A673 (cell line): ENCODE results near the gene APBA3.

Source experiments
- CTCF ChIP-seq: fragments of 300-800, 200-600 bp; sonication (generic); conservative IDR thresholded peaks from 2 replicates; pipeline ENCODE4 v1.5.1; 2017; ENCODE audit warnings: low read depth, mild to moderate bottlenecking, antibody characterized with exemption, low read length, moderate library complexity, mixed read lengths
- EZH2 ChIP-seq: fragments of 200-600 bp; sonication (generic); IDR thresholded peaks from 2 replicates; pipeline ENCODE4 v1.6.1; 2017; ENCODE audit warnings: borderline replicate concordance, low read depth, mild to moderate bottlenecking, mixed read lengths, antibody characterized with exemption, low read length; ENCODE audit not compliant: poor library complexity, severe bottlenecking

GRCh38 chr19:3770136-3770999 is 8.9 kb upstream of the APBA3 start:
- TF ChIP-seq CTCF: no peak
- TF ChIP-seq EZH2: no peak
